Thoracic aorta (tissue), 2 donors: ENCODE data around the gene C11orf58. TPM values are rescaled to one million over a fixed set of nuclear protein-coding genes. Genes with fewer than 3 reads are reported as not detected.

ENCODE experiments used
- ATAC-seq: fragments of 150-250 bp; one replicate; pipeline ENCODE4 v1.8.0; 2017; ENCODE audit warnings: low read depth; ENCODE audit not compliant: insufficient number of reproducible peaks, low FRiP score
- DNase-seq: peaks from one replicate; pipeline ENCODE4 v3.0.0-alpha.2; 2020; ENCODE audit warnings: low spot score
- H3K27ac ChIP-seq, 2 donors: fragments of 200-600 bp; sonication (generic); 1 replicate in 1 of 2; 2 replicates in 1 of 2; pipeline ENCODE4 v1.5.1; 2016; ENCODE audit warnings: mild to moderate bottlenecking in 2 of 2, moderate library complexity in 2 of 2
- H3K27me3 ChIP-seq: fragments of 200-600 bp; sonication (generic); replicated peaks from 2 replicates; pipeline ENCODE4 v1.6.0; 2016; ENCODE audit warnings: mild to moderate bottlenecking; ENCODE audit not compliant: insufficient read depth
- H3K36me3 ChIP-seq: fragments of 200-600 bp; sonication (generic); one replicate; pipeline ENCODE4 v1.5.1; 2016
- H3K4me1 ChIP-seq, 2 donors: fragments of 200-600 bp; sonication (generic); 1 replicate in 1 of 2; 2 replicates in 1 of 2; pipeline versions ENCODE4 v1.5.1 to v1.6.0; 2016; ENCODE audit warnings: low read depth in 2 of 2, mild to moderate bottlenecking in 1 of 2; ENCODE audit not compliant: control insufficient read depth in 1 of 2
- H3K4me3 ChIP-seq: fragments of 200-600 bp; sonication (generic); 2 replicates; pipeline ENCODE4 v1.5.1; 2016; ENCODE audit warnings: mild to moderate bottlenecking
- H3K9me3 ChIP-seq: fragments of 200-600 bp; sonication (generic); 2 replicates; pipeline ENCODE4 v1.5.1; 2016
- CTCF ChIP-seq: fragments of 200-600 bp; sonication (generic); IDR thresholded peaks from one replicate; pipeline ENCODE4 v1.5.1; 2019; ENCODE audit warnings: antibody characterized with exemption
- total RNA-seq, 2 donors: library from RNA; depleted of rRNA; stranded (reverse); fragments of >200 nt; gene quantifications; one replicate each; pipeline versions ENCODE4 v1.1.0 to v1.2.3, GENCODE V29; 2016

The C11orf58 gene
- total RNA-seq, 2 donors from 2014 or later, result 104 to 161 TPM

GRCh38 chr11:16727806-16728205, 10.6 kb upstream of the C11orf58 start:
- no peaks in the 10 kb centered on the region for H3K9me3 ChIP-seq
- no peaks in the 10 kb centered on the region for H3K27me3 ChIP-seq
- TF ChIP-seq CTCF, result no peak
- no peak overlapping the region for H3K27ac ChIP-seq
- H3K4me1 ChIP-seq, result no peaks in the 10 kb centered on the region
- no peak overlapping the region for H3K4me3 ChIP-seq
- ATAC-seq, result no peak
- DNase-seq, result no peak
- H3K36me3 ChIP-seq, result no peaks in the 10 kb centered on the region

- TF ChIP-seq CTCF, result no peak
- no peaks in the 10 kb centered on the region for H3K9me3 ChIP-seq
- H3K36me3 ChIP-seq, result no peaks in the 10 kb centered on the region
- no peaks in the 10 kb centered on the region for H3K27me3 ChIP-seq
- DNase-seq (no peak), ATAC-seq (no peak)
- H3K27ac ChIP-seq, result peak overlapping the region; percentile 93 to 95
- H3K4me3 ChIP-seq, result peak overlapping the region; percentile 95
- H3K4me1 ChIP-seq, result peaks cover 23 to 34% of the 10 kb centered on the region in 2 donors
Observed at GRCh38 chr11:16737818-16738192, 642 bp upstream of the C11orf58 start.

GRCh38 chr11:16738947-16739815, 734 bp downstream of the C11orf58 start:
- peaks cover 28 to 44% of the 10 kb centered on the region in 2 donors for H3K4me1 ChIP-seq
- ATAC-seq (no peak), DNase-seq (no peak)
- peak overlapping the region; percentile 95 for H3K4me3 ChIP-seq
- no peaks in the 10 kb centered on the region for H3K27me3 ChIP-seq
- no peaks in the 10 kb centered on the region for H3K36me3 ChIP-seq
- H3K9me3 ChIP-seq, result no peaks in the 10 kb centered on the region
- peak overlapping the region; percentile 93 to 95 for H3K27ac ChIP-seq
- TF ChIP-seq CTCF, result no peak

- no peak for ATAC-seq
- no peak for TF ChIP-seq CTCF
- Histone ChIP-seq H3K9me3 (no peaks in the 10 kb centered on the region), H3K4me3 (no peak overlapping the region), H3K27me3 (no peaks in the 10 kb centered on the region), H3K36me3 (peaks cover 9% of the 10 kb centered on the region), H3K27ac (no peak overlapping the region), H3K4me1 (peaks cover 43 to 63% of the 10 kb centered on the region in 2 donors)
- no peak for DNase-seq
Observed at GRCh38 chr11:16741473-16741872, 3.0 kb downstream of the C11orf58 start.

- H3K4me3 ChIP-seq, result no peak overlapping the region
- ATAC-seq, result no peak
- peaks cover 20% of the 10 kb centered on the region for H3K36me3 ChIP-seq
- H3K27me3 ChIP-seq, result no peaks in the 10 kb centered on the region
- no peak for TF ChIP-seq CTCF
- peaks cover 43 to 63% of the 10 kb centered on the region in 2 donors for H3K4me1 ChIP-seq
- H3K27ac ChIP-seq, result no peak overlapping the region
- DNase-seq, result no peak
- no peaks in the 10 kb centered on the region for H3K9me3 ChIP-seq
Observed at GRCh38 chr11:16743478-16743877, 5.0 kb downstream of the C11orf58 start.
